H9 (cell line): Measurements from ENCODE around the gene CNNM1. TPM values are rescaled to one million over a fixed set of nuclear protein-coding genes. Genes with fewer than 3 reads are reported as not detected.

Experiments
- DNase-seq: peaks from one replicate; pipeline ENCODE4 v3.0.0-alpha.2; 2017
- H2AFZ ChIP-seq: one replicate; pipeline ENCODE4 v1.6.1; 2013; ENCODE audit warnings: mild to moderate bottlenecking, low read length, control low read depth, moderate library complexity
- H2AK5ac ChIP-seq: 2 replicates; pipeline ENCODE4 v1.6.1; 2013; ENCODE audit warnings: low read length, control low read depth, mixed read lengths; ENCODE audit not compliant: insufficient read length
- H2BK120ac ChIP-seq: one replicate; pipeline ENCODE4 v1.6.1; 2013; ENCODE audit warnings: low read depth, mild to moderate bottlenecking, low read length, control low read depth, inconsistent platforms; ENCODE audit not compliant: poor library complexity, severe bottlenecking
- H2BK12ac ChIP-seq: 2 replicates; pipeline ENCODE4 v1.6.1; 2013; ENCODE audit warnings: low read length, control low read depth, mixed read lengths, low read depth; ENCODE audit not compliant: insufficient read length
- H2BK15ac ChIP-seq: 2 replicates; pipeline ENCODE4 v1.6.1; 2013; ENCODE audit warnings: low read depth, low read length, control low read depth
- H2BK20ac ChIP-seq: one replicate; pipeline ENCODE4 v1.6.1; 2013; ENCODE audit warnings: low read depth, mild to moderate bottlenecking, low read length, control low read depth, inconsistent platforms; ENCODE audit not compliant: poor library complexity, severe bottlenecking
- H2BK5ac ChIP-seq: 2 replicates; pipeline ENCODE4 v1.6.1; 2013; ENCODE audit warnings: low read length, control low read depth, mixed read lengths; ENCODE audit not compliant: insufficient read length
- H3K14ac ChIP-seq: 2 replicates; pipeline ENCODE4 v1.6.1; 2013; ENCODE audit warnings: low read length, control low read depth; ENCODE audit not compliant: insufficient read depth
- H3K18ac ChIP-seq: 2 replicates; pipeline ENCODE4 v1.6.1; 2013; ENCODE audit warnings: low read depth, mild to moderate bottlenecking, mixed read lengths, low read length, control low read depth; ENCODE audit not compliant: insufficient read length
- H3K23ac ChIP-seq: 2 replicates; pipeline ENCODE4 v1.6.1; 2013; ENCODE audit warnings: low read length, control low read depth, mixed read lengths, low read depth; ENCODE audit not compliant: insufficient read length
- H3K23me2 ChIP-seq: 2 replicates; pipeline ENCODE4 v1.6.1; 2013; ENCODE audit warnings: low read depth, mild to moderate bottlenecking, mixed read lengths, low read length, control low read depth; ENCODE audit not compliant: insufficient read length, poor library complexity, severe bottlenecking
- H3K27ac ChIP-seq: 2 replicates; pipeline ENCODE4 v1.5.1; 2013; ENCODE audit warnings: low read length, control low read depth, mixed read lengths, low read depth; ENCODE audit not compliant: insufficient read length
- H3K27me3 ChIP-seq: 2 replicates; pipeline ENCODE4 v1.6.1; 2013; ENCODE audit warnings: low read length, control low read depth, inconsistent platforms; ENCODE audit not compliant: insufficient read depth
- H3K4ac ChIP-seq: 2 replicates; pipeline ENCODE4 v1.6.1; 2013; ENCODE audit warnings: low read depth, mild to moderate bottlenecking, control low read depth, inconsistent platforms, low read length, moderate library complexity
- H3K4me1 ChIP-seq: 2 replicates; pipeline ENCODE4 v1.6.1; 2013; ENCODE audit warnings: low read length, control low read depth, inconsistent platforms; ENCODE audit not compliant: insufficient read depth
- H3K4me2 ChIP-seq: 2 replicates; pipeline ENCODE4 v1.6.1; 2013; ENCODE audit warnings: low read length, control low read depth, mixed read lengths; ENCODE audit not compliant: insufficient read length, insufficient read depth
- H3K56ac ChIP-seq: 2 replicates; pipeline ENCODE4 v1.6.1; 2013; ENCODE audit warnings: low read depth, mild to moderate bottlenecking, mixed read lengths, low read length, control low read depth; ENCODE audit not compliant: insufficient read length
- H3K79me1 ChIP-seq: 2 replicates; pipeline ENCODE4 v1.6.1; 2013; ENCODE audit warnings: low read depth, mild to moderate bottlenecking, moderate library complexity, low read length, control low read depth, inconsistent platforms; ENCODE audit not compliant: insufficient read depth, poor library complexity, severe bottlenecking
- H3K79me2 ChIP-seq: 2 replicates; pipeline ENCODE4 v1.6.1; 2013; ENCODE audit warnings: low read length, control low read depth, inconsistent platforms; ENCODE audit not compliant: insufficient read depth
- H3K9ac ChIP-seq: 2 replicates; pipeline ENCODE4 v1.6.1; 2013; ENCODE audit warnings: low read length, control low read depth, mixed read lengths; ENCODE audit not compliant: insufficient read length; ENCODE audit errors: extremely low read depth
- H3K9me3 ChIP-seq: one replicate; pipeline ENCODE4 v1.6.1; 2013; ENCODE audit warnings: low read depth, low read length, inconsistent platforms; ENCODE audit not compliant: control insufficient read depth
- H3T11ph ChIP-seq: one replicate; pipeline ENCODE4 v1.6.1; 2013; ENCODE audit warnings: mild to moderate bottlenecking, low read length, control low read depth, inconsistent platforms
- H4K20me1 ChIP-seq: one replicate; pipeline ENCODE4 v1.6.1; 2013; ENCODE audit not compliant: control insufficient read depth, insufficient read length, insufficient read depth
- H4K5ac ChIP-seq: 2 replicates; pipeline ENCODE4 v1.6.1; 2013; ENCODE audit warnings: low read depth, mild to moderate bottlenecking, mixed read lengths, low read length, control low read depth; ENCODE audit not compliant: insufficient read length
- H4K8ac ChIP-seq: replicated peaks from 2 replicates; pipeline ENCODE4 v1.6.1; 2013; ENCODE audit warnings: low read length, control low read depth, mixed read lengths, low read depth; ENCODE audit not compliant: insufficient read length
- H4K91ac ChIP-seq: 2 replicates; pipeline ENCODE4 v1.6.1; 2013; ENCODE audit warnings: low read depth, mild to moderate bottlenecking, moderate library complexity, mixed read lengths, low read length, control low read depth; ENCODE audit not compliant: insufficient read length
- H3K27ac Mint-ChIP-seq, 3 experiments: 2 replicates in 2 of 3; 3 replicates in 1 of 3; pipeline ENCODE4 v1.8.0; 2020 to 2021; ENCODE audit warnings: mixed read lengths in 3 of 3, mild to moderate bottlenecking in 1 of 3, moderate library complexity in 1 of 3
- H3K27me3 Mint-ChIP-seq: 2 replicates; pipeline ENCODE4 v1.8.0; 2021; ENCODE audit warnings: low read depth, mild to moderate bottlenecking, moderate library complexity, mixed read lengths
- H3K36me3 Mint-ChIP-seq, 3 experiments: 2 replicates in 2 of 3; 3 replicates in 1 of 3; pipeline ENCODE4 v1.8.0; 2020 to 2021; ENCODE audit warnings: low read depth in 3 of 3, mixed read lengths in 3 of 3; ENCODE audit not compliant: insufficient read depth in 1 of 3
- H3K4me1 Mint-ChIP-seq, 2 experiments: 2 replicates each; pipeline ENCODE4 v1.8.0; 2020; ENCODE audit warnings: mixed read lengths in 2 of 2
- H3K4me3 Mint-ChIP-seq, 2 experiments: 2 replicates in 1 of 2; 3 replicates in 1 of 2; pipeline ENCODE4 v1.8.0; 2020 to 2021; ENCODE audit warnings: mild to moderate bottlenecking in 2 of 2, mixed read lengths in 2 of 2, moderate library complexity in 1 of 2
- H3K9me3 Mint-ChIP-seq, 2 experiments: 2 replicates in 1 of 2; 3 replicates in 1 of 2; pipeline ENCODE4 v1.8.0; 2020; ENCODE audit warnings: mild to moderate bottlenecking in 2 of 2, mixed read lengths in 2 of 2, moderate library complexity in 1 of 2
- CTCF ChIP-seq: fragments of 200-600 bp; sonication (generic); conservative IDR thresholded peaks from 3 replicates; pipeline ENCODE4 v1.8.0; 2021; ENCODE audit warnings: antibody characterized with exemption, mild to moderate bottlenecking
- WGBS: extraction: QIAGEN DNeasy Blood & Tissue Kit; methylation state at CpG from one replicate; pipeline ENCODE4 v1.1.7; 2013; ENCODE audit warnings: missing lambda C conversion rate, low lambda C conversion rate, mixed read lengths; ENCODE audit not compliant: insufficient read length; ENCODE audit errors: extremely low coverage; 5-methylcytosine and 5-hydroxymethylcytosine counted together
- total RNA-seq: library from RNA; stranded (reverse); gene quantifications from 2 replicates; pipeline ENCODE4 v1.2.1, GENCODE V29; 2021

The CNNM1 gene
- total RNA-seq, 1 experiment from 2014 or later, result 0.35 TPM

- no peak overlapping the region for H3K4me2 ChIP-seq
- H3K14ac ChIP-seq, result no peak overlapping the region
- no peak overlapping the region for H2BK12ac ChIP-seq
- no peak overlapping the region for H3K4me3 Mint-ChIP-seq
- no peaks in the 10 kb centered on the region for H3K9me3 ChIP-seq
- no peak overlapping the region for H3K9ac ChIP-seq
- no peak overlapping the region for H3K27ac Mint-ChIP-seq
- no peaks in the 10 kb centered on the region for H3K4me1 ChIP-seq
- no peaks in the 10 kb centered on the region for H3K36me3 Mint-ChIP-seq
- H4K8ac ChIP-seq, result no peak overlapping the region
- H4K91ac ChIP-seq, result no peak overlapping the region
- DNase-seq, result no peak
- no peak overlapping the region for H3K18ac ChIP-seq
- no peaks in the 10 kb centered on the region for H3K27me3 ChIP-seq
- H3K23me2 ChIP-seq, result no peaks in the 10 kb centered on the region
- peaks cover 31% of the 10 kb centered on the region for H3K27me3 Mint-ChIP-seq
- no peaks in the 10 kb centered on the region for H3K79me2 ChIP-seq
- no peak overlapping the region for H3K56ac ChIP-seq
- H3T11ph ChIP-seq, result no peak overlapping the region
- no CpG with 5 or more reads among the region's 1 CpG for WGBS
- no peak overlapping the region for H3K4ac ChIP-seq
- H4K5ac ChIP-seq, result no peak overlapping the region
- no peak overlapping the region for H2AK5ac ChIP-seq
- peaks cover 2 to 7% of the 10 kb centered on the region in 2 experiments for H3K4me1 Mint-ChIP-seq
- H2BK5ac ChIP-seq, result no peak overlapping the region
- no peaks in the 10 kb centered on the region for H3K79me1 ChIP-seq
- no peaks in the 10 kb centered on the region for H3K9me3 Mint-ChIP-seq
- no peaks in the 10 kb centered on the region for H4K20me1 ChIP-seq
- H2BK20ac ChIP-seq, result no peak overlapping the region
- no peak for TF ChIP-seq CTCF
- H3K27ac ChIP-seq, result no peak overlapping the region
- H2BK15ac ChIP-seq, result no peak overlapping the region
- no peak overlapping the region for H3K23ac ChIP-seq
- H2BK120ac ChIP-seq, result no peak overlapping the region
- no peak overlapping the region for H2AFZ ChIP-seq
Observed at GRCh38 chr10:99365311-99365710, 36.2 kb downstream of the CNNM1 start.
